Keratinocyte (primary cell): ENCODE data around the gene TXLNG. TPM values are rescaled to one million over a fixed set of nuclear protein-coding genes. Genes with fewer than 3 reads are reported as not detected.

Experiments used
- DNase-seq: peaks from one replicate; pipeline ENCODE4 v3.0.0-alpha.2; 2011; ENCODE audit warnings: low read depth, missing footprints, low spot score
- FAIRE-seq: peaks from 2 replicates; lab custom pipeline; 2011; peaks lifted over from hg19 to GRCh38; lab: Jason Lieb, UNC
- H2AFZ ChIP-seq: 2 replicates; pipeline ENCODE4 v1.6.0; 2012; ENCODE audit warnings: low read length, control low read depth, inconsistent platforms; ENCODE audit not compliant: control insufficient read depth
- H3K27ac ChIP-seq: 2 replicates; pipeline ENCODE4 v1.5.1; 2011; ENCODE audit warnings: low read length; ENCODE audit not compliant: control insufficient read depth, insufficient read depth
- H3K27me3 ChIP-seq: 3 replicates; pipeline ENCODE4 v1.6.0; 2011; ENCODE audit warnings: low read length; ENCODE audit not compliant: control insufficient read depth, insufficient read depth; ENCODE audit errors: extremely low read depth
- H3K36me3 ChIP-seq, 2 experiments: 2 replicates in 1 of 2; 3 replicates in 1 of 2; pipeline ENCODE4 v1.5.1; 2011; ENCODE audit warnings: low read length in 2 of 2, mild to moderate bottlenecking in 1 of 2; ENCODE audit not compliant: control insufficient read depth in 2 of 2, insufficient read depth in 2 of 2; ENCODE audit errors: extremely low read depth in 1 of 2
- H3K4me1 ChIP-seq: 3 replicates; pipeline ENCODE4 v1.5.1; 2011; ENCODE audit warnings: low read length; ENCODE audit not compliant: control insufficient read depth, insufficient read depth; ENCODE audit errors: extremely low read depth
- H3K4me2 ChIP-seq: 3 replicates; pipeline ENCODE4 v1.6.0; 2011; ENCODE audit warnings: low read depth, low read length; ENCODE audit not compliant: control insufficient read depth, insufficient read depth; ENCODE audit errors: extremely low read depth
- H3K4me3 ChIP-seq, 3 experiments: fragments of 200-600 bp in 1 of 3; sonication (generic) in 1 of 3; 2 replicates in 2 of 3; 3 replicates in 1 of 3; pipeline ENCODE4 v1.5.1; 2011 to 2016; ENCODE audit warnings: low read length in 3 of 3, mild to moderate bottlenecking in 3 of 3, control low read depth in 2 of 3, inconsistent platforms in 1 of 3, low read depth in 1 of 3, mixed read lengths in 1 of 3, mixed run types in 1 of 3, moderate library complexity in 1 of 3; ENCODE audit not compliant: control insufficient read depth in 2 of 3, insufficient read depth in 2 of 3; ENCODE audit errors: extremely low read depth in 1 of 3
- H3K79me2 ChIP-seq: 2 replicates; pipeline ENCODE4 v1.6.0; 2012; ENCODE audit warnings: low read length; ENCODE audit not compliant: control insufficient read depth, insufficient read depth
- H3K9ac ChIP-seq: 3 replicates; pipeline ENCODE4 v1.6.0; 2011; ENCODE audit warnings: low read length; ENCODE audit not compliant: control insufficient read depth, insufficient read depth; ENCODE audit errors: extremely low read depth
- H3K9me1 ChIP-seq: 3 replicates; pipeline ENCODE4 v1.6.0; 2011; ENCODE audit warnings: low read length; ENCODE audit not compliant: control insufficient read depth, insufficient read depth; ENCODE audit errors: extremely low read depth
- H3K9me3 ChIP-seq: 2 replicates; pipeline ENCODE4 v1.5.1; 2012; ENCODE audit warnings: low read depth, low read length; ENCODE audit not compliant: control insufficient read depth
- H4K20me1 ChIP-seq: 3 replicates; pipeline ENCODE4 v1.6.0; 2011; ENCODE audit warnings: low read length; ENCODE audit not compliant: control insufficient read depth, insufficient read depth; ENCODE audit errors: extremely low read depth
- CTCF ChIP-seq, 3 experiments: IDR thresholded peaks in 1 of 3; conservative IDR thresholded peaks in 1 of 3; optimal IDR thresholded peaks in 1 of 3; 2 replicates in 2 of 3; 3 replicates in 1 of 3; pipeline versions ENCODE3 to v1.5.1; 2011; ENCODE audit warnings: low read length in 3 of 3, mild to moderate bottlenecking in 3 of 3, moderate library complexity in 2 of 3, control low read depth in 1 of 3, inconsistent platforms in 1 of 3; ENCODE audit not compliant: insufficient read depth in 2 of 3; ENCODE audit errors: extremely low read depth in 1 of 3
- EZH2 ChIP-seq: IDR thresholded peaks from one replicate; pipeline ENCODE4 v1.6.1; 2012; ENCODE audit warnings: inconsistent platforms, mild to moderate bottlenecking, low read length, moderate library complexity
- dilution Hi-C: fragments of 300-500 bp; cut with MboI; formaldehyde crosslinking; loops from one replicate; pipeline ENCODE4 v1.7.0; 2020; ENCODE audit warnings: low sequenced_read_pairs; ENCODE audit not compliant: extremely low pct_ligation_motif_present
- polyA plus RNA-seq, 5 experiments: library from polyadenylated mRNA; depleted of rRNA in 3 of 5; stranded (reverse) in 3 of 5; stranded (forward) in 1 of 5; unstranded in 1 of 5; fragments of >200 nt; gene quantifications; 1 replicate in 1 of 5; 2 replicates in 3 of 5; 3 replicates in 1 of 5; pipeline versions ENCODE4 v1.2.1 to v1.2.3, GENCODE V29; 2011 to 2012; ENCODE audit warnings: missing spikeins in 2 of 5, low read depth in 1 of 5, low replicate concordance in 1 of 5

The TXLNG gene
- polyA plus RNA-seq, 1 donor (not counting 4 experiments of a cell fraction or from before 2014, with no cell fraction given), result 38.5 TPM

GRCh38 chrX:16797358-16797757, 11.1 kb downstream of the TXLNG start:
- H4K20me1 ChIP-seq, result peaks cover 5% of the 10 kb centered on the region
- FAIRE-seq (no peak), DNase-seq (no peak)
- no peak overlapping the region for H3K27ac ChIP-seq
- TF ChIP-seq EZH2 (no peak), CTCF (optimal IDR thresholded peaks at IDR 0.05 in 1 of 3, IDR thresholded peaks at IDR 0.05 in 1 of 3, conservative IDR thresholded peaks at IDR 0.05 in 1 of 3; ENCODE audit: extremely low read depth in 1 of 3, insufficient read depth in 2 of 3, low read length in 3 of 3) (no peak)
- H3K4me2 ChIP-seq, result no peak overlapping the region
- no peaks in the 10 kb centered on the region for H3K9me3 ChIP-seq
- no peaks in the 10 kb centered on the region for H3K27me3 ChIP-seq
- peaks cover 71% of the 10 kb centered on the region for H3K79me2 ChIP-seq
- H3K4me3 ChIP-seq, result no peak overlapping the region
- no peaks in the 10 kb centered on the region for H3K4me1 ChIP-seq
- dilution Hi-C loops, result no loop called here
- H3K9me1 ChIP-seq, result no peaks in the 10 kb centered on the region
- H2AFZ ChIP-seq, result no peak overlapping the region
- H3K9ac ChIP-seq, result no peak overlapping the region
- H3K36me3 ChIP-seq, result peaks cover 13 to 14% of the 10 kb centered on the region in 2 experiments

GRCh38 chrX:16797841-16798240, 11.6 kb downstream of the TXLNG start:
- Histone ChIP-seq H3K27me3 (no peaks in the 10 kb centered on the region), H3K4me3 (no peak overlapping the region), H3K9me3 (no peaks in the 10 kb centered on the region), H3K79me2 (peaks cover 72% of the 10 kb centered on the region), H3K27ac (no peak overlapping the region), H3K36me3 (peaks cover 12 to 14% of the 10 kb centered on the region in 2 experiments), H2AFZ (no peak overlapping the region), H3K4me1 (no peaks in the 10 kb centered on the region), H4K20me1 (peaks cover 5% of the 10 kb centered on the region), H3K9me1 (no peaks in the 10 kb centered on the region), H3K9ac (no peak overlapping the region), H3K4me2 (no peak overlapping the region)
- dilution Hi-C loops, result no loop called here
- FAIRE-seq (no peak), DNase-seq (no peak)
- TF ChIP-seq EZH2 (no peak), CTCF (optimal IDR thresholded peaks at IDR 0.05 in 1 of 3, IDR thresholded peaks at IDR 0.05 in 1 of 3, conservative IDR thresholded peaks at IDR 0.05 in 1 of 3; ENCODE audit: extremely low read depth in 1 of 3, insufficient read depth in 2 of 3, low read length in 3 of 3) (no peak)
